Left ventricle myocardium superior (tissue), 1 donor: ENCODE results near the gene XYLT1. TPM values are rescaled to one million over a fixed set of nuclear protein-coding genes. Genes with fewer than 3 reads are reported as not detected.

Experiments used
- ATAC-seq: fragments of 200-7000 bp; cut with Tn5 transposase; one replicate; pipeline ENCODE4 v1.9.1; 2020; ENCODE audit warnings: mild to moderate bottlenecking, moderate library complexity
- DNase-seq: peaks from one replicate; pipeline ENCODE4 v3.0.0-alpha.2; 2020
- intact Hi-C: fragments of 100-400 bp; cut with micrococcal nuclease; formaldehyde crosslinking; loops from one replicate; pipeline ENCODE4 v1.11.0; 2022
- total RNA-seq: library from RNA; stranded (reverse); fragmentation: NEBNext Ultra II Directional; extraction: Animal tissue kit (Norgen Biotek cat#: 25700); gene quantifications from one replicate; pipeline ENCODE4 v1.2.1, GENCODE V29; 2021
- donor health status: DM: no; HTN: yes; CAD: no; lungs with severe emphysema.

The XYLT1 gene
- total RNA-seq, 1 donor from 2014 or later: 1.6 TPM

DNA sequence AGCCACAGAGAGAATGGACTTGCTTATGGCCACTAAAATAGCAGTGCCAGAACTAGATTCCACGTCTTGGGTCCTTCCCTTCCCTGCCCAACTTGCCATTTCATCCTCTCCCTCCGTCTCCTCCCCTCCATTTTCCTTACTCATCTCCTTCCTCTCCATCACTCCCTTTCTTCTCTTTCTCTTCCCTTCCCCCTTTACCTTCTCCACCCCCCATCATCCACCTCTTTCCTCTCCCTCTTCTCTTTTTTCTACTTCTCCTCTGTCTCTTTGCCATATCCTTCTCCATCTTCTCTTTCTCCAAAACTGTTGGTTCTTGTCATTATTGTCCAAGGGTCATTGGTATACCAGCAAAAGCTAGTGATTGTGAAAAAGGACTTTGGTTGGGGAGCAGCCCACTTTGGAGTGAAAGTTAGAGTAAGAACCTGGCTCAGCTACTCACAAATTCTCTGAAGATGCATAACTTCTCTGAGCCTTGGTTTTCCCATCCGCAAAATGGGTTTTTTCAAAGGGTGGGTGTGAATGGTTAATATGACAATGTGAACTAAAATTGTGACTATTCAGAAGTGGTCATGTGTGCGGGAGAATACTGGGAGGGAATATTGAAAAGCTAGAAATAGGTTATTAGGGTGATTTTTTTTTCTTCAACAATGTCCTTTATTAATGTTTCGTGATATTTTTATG lies 393.8 kb downstream of the XYLT1 start:
- DNase-seq (no peak), ATAC-seq (no peak)
- intact Hi-C loops: no loop called here

DNA sequence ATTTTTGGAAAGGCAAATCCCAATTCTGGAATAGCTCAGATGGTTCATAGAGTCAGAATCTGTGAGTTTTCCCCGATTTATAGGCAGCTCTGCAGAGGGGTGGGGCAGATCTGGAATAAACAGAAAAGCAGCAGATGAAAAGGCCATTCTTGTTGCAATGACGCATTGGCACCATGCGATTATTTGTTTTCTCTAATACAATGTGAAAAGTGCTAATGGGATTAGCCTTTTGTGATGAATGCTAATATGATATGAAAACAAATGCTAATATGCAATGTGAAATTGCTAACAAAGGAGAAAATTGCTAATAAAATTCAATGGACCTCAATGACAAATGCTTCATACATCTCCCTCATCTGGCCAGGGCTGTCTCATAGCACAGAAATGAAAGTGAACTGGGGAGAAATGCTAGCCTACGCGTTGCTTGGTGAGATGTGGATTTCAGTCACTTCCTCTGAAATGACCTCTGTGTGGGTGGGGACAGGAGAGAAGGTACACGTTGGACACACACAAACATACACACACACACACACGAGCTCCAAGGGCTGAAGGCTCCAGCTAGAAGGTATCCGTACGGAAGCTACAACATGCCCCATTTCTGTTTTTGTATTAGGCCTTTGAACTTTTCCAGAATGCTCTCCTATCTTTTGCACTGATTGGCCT lies 394.5 kb downstream of the XYLT1 start:
- ATAC-seq (no peak), DNase-seq (no peak)
- intact Hi-C loops: no loop called here

DNA sequence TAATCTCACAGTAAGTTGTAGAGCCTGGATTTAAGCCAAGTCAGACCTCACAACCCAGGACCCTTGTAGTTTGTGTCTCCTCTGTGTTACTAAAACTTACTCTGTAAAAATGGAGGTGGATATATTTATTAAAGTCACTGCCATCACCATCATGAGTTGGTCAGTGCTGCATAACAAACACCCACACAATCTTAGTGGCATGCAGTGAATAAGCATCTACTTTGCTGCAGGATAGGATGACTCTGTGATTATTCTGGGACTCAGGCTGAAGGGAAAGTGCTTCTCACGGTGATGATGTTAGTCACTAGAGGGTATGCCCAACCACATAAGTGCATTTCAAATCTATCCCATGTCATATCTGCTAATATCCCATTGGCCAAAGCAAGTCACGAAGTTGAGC lies 398.7 kb downstream of the XYLT1 start:
- ATAC-seq: no peak
- intact Hi-C loops: no loop called here
- DNase-seq: no peak

DNA sequence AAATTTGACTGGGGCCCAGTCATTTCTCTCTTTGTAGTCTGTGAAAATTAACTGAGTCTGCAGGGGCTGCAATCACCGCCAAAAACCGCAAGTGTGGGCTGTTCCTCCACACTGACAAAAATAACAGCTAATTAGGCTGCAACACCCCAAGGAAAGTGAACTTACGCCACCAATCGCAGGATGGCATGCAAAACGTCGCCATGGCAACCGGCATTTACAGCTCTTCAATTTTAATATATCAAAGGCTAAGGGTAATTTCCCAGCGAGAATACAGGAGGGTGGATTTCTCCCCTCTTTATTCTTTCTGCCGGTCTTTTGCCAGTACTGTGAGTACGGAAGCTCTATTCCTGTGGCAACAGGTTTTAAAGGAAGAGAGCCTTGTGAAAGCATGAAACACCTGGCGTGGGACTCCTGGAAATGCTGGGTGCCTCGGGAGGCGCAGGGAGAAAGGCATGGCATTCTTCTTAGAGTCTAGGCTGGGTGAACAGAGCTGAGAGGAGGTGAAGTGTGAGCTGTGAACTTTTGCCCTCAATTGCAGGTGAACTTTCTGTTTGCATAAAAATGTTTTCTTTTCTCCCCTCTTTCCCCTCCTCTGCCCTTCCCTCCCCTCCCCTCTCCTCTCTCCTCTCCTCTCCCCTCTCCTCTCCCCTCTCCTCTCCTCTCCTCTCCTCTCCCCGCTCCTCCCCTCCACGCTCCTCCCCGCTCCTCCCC lies 399.7 kb downstream of the XYLT1 start:
- peak; percentile 41 for DNase-seq
- intact Hi-C loops: no loop called here
- no peak for ATAC-seq

DNA sequence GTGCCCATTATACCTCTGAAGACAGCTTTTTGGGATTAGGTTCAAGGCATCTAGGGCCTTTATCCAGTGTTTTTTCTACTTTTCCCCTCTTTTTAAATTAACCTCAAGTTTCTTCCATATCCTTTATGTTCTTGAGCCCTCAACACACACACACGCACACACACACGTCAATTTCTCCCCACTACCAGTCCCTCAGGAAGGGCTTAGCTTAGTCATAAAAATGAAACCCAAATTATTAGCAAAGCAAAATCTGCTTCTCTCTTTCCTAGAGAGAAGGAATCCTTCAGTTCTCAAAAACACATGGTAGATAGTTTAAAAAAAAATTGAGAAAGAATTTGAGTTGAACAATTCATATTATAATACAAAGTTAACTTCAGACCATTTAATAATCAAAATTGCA lies 401.1 kb downstream of the XYLT1 start:
- DNase-seq: no peak
- no peak for ATAC-seq
- intact Hi-C loops: no loop called here

DNA sequence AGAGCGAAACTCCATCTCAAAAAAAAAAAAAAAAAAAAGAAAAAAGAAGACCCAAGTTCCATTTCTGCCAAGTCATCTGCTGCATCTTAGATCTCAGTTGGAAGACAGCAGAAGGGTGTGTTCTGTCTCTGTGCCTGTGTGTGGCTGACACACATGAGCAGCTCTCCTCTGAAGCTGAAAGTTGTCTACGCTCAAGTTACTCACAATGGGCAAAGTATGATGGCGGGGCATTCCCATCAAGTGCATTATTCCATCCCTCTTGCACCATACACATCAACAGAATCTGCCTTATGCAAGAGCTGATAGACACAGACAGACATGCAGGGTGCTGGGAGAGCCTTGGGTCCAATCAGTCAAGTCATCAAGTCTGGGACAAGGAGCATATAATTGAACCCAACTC lies 402.2 kb downstream of the XYLT1 start:
- intact Hi-C loops: no loop called here
- no peak for DNase-seq
- no peak for ATAC-seq

DNA sequence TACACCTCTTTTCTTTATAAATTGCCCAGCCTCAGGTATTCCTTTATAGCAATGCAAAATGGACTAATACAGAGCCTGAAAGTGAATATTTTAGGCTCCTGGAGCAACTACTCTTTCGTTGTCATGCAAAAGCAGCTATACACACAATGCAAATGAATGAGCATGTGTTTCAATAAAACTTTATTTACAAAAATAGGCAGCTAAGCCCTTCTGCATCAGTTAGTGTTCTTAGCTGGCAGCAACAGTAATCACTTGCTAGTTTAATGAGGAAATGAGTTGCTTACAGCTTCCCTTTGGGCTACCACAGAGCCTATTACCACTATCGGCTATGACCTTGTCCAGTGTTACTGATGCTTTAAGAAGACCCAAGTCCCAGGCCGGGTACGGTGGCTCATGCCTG lies 402.9 kb downstream of the XYLT1 start:
- intact Hi-C loops: no loop called here
- ATAC-seq: no peak
- DNase-seq: no peak

DNA sequence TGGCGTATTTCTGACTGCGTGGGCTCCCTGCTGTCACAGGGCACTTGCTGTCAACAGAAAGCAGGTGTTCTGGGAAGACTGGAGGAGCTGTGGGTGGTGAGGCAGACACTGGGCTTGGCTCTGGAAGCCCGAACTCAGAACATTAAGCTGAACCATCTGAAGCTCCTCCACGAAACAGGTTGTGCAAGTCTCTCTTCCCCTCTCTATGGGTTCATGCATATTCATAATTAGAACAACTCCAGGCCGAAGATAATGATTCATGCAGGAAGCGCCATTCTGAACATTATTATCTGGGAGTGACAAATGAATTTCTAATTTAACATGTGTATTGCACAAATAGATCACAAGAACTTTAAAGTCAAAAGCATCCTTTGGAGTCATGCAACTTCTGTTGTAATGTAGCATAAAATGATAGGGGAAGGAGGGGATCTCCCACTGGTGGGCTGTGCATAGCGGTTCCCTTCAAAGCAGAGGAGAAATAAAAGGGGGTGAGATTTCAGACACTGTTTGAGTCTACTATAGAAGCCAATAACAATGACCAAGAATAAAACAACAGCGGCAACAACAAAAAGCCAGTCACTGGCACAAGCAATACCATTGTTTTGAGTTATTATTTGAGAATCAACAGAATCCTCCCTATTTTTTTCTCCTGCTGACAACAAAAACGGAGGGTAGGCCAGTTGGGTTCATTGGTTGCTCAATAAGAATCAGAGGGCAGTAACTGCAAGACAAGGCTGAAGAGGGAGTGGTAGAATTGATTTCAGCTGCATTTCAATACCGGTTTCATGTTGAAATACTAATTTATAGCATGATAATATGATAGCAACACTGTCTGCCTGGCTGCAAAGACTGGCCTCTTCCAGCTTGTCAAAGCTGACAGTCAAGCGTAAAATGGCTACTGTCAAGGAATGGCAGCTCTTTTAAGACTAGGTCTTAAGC lies 407.3 kb downstream of the XYLT1 start:
- DNase-seq: no peak
- ATAC-seq: no peak
- intact Hi-C loops: no loop called here

DNA sequence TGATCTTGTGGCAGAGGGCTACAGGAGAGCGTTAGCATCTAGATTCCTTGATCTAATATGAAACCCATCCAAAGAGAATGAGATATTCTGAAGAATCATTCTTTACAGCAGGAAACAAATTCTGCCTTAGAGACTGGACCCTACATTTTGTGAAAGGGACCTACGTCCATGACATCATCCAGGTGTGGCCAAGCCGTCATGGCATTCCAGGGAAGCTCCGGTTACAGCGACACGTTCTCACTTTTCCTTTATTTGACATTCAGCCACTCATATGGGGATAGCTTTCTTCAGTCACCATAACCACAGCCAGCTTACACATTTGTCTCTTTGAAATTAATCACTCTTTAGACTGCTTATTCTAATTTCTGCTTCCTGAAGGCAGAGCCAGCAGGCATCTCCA lies 408.1 kb downstream of the XYLT1 start:
- no peak for ATAC-seq
- no peak for DNase-seq
- intact Hi-C loops: no loop called here

DNA sequence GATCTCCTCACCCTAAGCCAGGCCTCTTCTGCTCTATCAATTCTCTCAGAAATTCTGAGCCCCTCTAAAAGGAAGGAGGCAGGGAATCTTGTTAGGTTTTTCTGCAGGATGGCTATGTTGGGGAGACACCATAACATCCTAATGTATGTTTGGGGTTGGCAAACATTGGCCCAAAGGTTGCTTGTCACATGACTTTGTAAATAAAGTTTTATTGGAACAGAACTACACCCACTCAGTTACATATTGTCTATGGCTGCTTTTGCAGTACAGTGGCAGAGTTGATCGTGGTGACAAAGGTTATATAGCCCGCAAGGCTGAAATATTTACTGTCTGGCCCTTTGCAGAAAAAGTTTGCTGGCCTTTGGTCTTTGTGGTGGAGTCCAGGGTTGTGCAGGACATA lies 409.4 kb downstream of the XYLT1 start:
- DNase-seq: no peak
- intact Hi-C loops: no loop called here
- ATAC-seq: no peak

DNA sequence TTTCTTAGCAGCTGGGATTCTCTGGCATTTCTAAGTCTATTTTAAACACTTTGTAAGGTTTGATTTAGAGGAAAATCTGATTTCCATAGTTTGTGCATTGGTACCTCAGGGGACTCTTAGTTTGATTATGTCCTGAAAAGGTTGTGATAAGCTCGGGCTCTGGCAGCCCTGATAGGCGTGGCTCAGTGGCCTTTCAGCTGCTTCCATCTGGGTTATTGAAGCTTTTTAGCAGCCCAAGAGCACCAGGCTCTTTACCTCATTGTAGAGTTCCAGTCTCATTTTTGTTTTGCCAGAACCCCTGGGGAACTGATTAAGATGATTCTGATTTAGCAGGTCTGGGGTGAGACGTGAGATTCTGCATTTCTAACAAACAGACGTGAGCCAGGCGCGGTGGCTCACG lies 412.3 kb downstream of the XYLT1 start:
- no peak for ATAC-seq
- intact Hi-C loops: no loop called here

DNA sequence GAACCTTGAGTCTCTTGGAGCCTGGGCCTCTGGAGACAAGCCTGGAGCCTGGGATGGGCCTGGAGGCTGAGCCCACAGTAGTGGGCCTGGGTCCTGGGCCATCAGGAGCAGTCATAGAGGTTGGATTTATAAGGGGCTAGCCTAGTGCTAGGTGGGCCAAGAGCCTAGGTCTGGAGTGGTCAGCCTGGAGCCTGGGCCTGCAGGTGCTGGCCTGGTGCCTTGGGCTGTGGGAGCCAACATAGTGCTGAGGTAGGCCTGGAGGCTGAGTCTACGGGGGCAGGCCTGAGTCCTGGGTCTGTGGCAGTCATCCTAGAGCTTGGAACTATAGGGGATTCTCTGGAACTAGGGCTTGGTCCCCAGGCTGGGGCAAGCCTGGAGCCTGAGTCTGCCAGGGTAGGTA lies 414.1 kb downstream of the XYLT1 start:
- DNase-seq (no peak), ATAC-seq (no peak)
- intact Hi-C loops: no loop called here

More for the DNA sequence above, 412.3 kb downstream of the XYLT1 start:
- DNase-seq: no peak

DNA sequence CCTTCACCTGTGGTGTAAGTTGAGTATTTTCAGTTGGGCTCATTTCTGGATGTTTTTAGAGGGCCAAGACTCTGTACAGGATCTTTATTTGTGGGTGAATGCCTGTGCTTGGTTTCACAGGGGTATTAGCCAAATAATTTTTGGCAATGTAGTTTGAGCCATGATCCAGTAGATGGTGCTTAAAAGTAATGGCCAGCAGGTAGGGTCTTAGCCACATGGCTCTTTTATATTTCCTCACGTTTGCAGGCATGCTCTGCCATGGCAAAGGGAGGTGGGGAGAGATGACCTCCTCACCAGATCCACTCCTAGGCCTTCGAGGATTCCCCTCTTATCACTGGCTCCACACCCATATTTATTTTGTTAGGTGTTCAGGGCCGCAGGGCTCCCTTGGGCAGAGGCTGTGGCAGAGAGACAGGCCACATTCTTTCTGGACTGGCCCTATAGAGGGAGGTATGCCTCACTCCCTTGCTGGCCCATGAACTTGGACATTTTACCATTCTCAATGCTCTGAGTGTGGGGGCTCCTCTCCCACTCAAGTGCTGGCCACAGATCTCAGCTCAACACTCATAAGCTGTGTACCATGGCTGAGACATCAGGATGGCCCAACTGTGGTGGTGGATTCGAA lies 417.1 kb downstream of the XYLT1 start:
- intact Hi-C loops: no loop called here
- ATAC-seq (no peak), DNase-seq (no peak)
